Choroid plexus epithelial cell (primary cell): Measurements from ENCODE around the gene PIGBOS1.
A peak's percentile ranks its signal among the peaks of the same experiment; 100 is the strongest.

Source experiments
- DNase-seq: peaks from one replicate; pipeline ENCODE4 v3.0.0-alpha.2; 2010; ENCODE audit warnings: low read depth
- H3K4me3 ChIP-seq: 2 replicates; pipeline ENCODE4 v1.5.1; 2011; ENCODE audit warnings: low read depth, mild to moderate bottlenecking, control low read depth, low read length, moderate library complexity
- CTCF ChIP-seq: conservative IDR thresholded peaks from 2 replicates; pipeline ENCODE4 v1.5.1; 2011; ENCODE audit warnings: low read depth, mild to moderate bottlenecking, control low read depth, inconsistent platforms, low read length, moderate library complexity

Gene PIGBOS1

DNA sequence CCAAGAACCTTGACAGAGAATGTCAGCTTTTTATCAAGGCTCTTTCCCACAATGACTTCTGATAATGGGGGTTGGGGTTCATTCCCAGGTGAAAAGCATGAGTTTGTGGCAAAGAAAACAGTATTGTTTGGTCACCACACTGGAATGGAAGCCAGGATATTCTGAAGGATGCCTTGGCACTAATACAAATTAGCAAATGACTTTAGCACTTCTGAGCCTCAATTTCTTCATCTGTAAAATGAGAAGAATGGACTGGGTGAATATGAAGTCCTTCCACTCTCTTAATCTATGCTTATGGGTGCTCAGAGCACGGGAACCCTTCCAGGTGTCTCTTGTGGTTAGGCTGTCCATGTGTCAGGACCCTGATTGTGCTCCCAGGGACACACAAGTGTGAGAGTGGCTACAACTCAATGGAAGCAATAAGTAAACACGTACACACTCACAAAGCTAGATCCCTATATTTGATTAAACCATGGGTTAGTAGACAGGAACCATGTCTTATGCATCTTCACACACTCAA lies 50.7 kb downstream of the PIGBOS1 start:
- no peak overlapping the region for H3K4me3 ChIP-seq
- DNase-seq, result no peak

GRCh38 chr15:55267401-55268175 lies 51.3 kb downstream of the PIGBOS1 start:
- DNase-seq, result peak; percentile 52
- no peak for TF ChIP-seq CTCF
- H3K4me3 ChIP-seq, result no peak overlapping the region

More for the DNA sequence above, 50.7 kb downstream of the PIGBOS1 start:
- no peak for TF ChIP-seq CTCF
